ENCODE measurements around the gene TRIM38.
A peak's percentile ranks its signal among the peaks of the same experiment; 100 is the strongest.

TRIM38 gene

GRCh38 chr6:26016245-26016962, 53.8 kb downstream of the TRIM38 start:
- CTCF ChIA-PET, result interaction anchor here (0.7 to 17.8 kb wide), 5 partner anchors 9 to 50 kb away, joined by 3 to 198 read pairs (median 24); no protein-coding TSS in a partner anchor
- no peak overlapping the region for H3K27ac ChIP-seq (ENCODE audit: extremely low read depth, low read depth, low read length)

GRCh38 chr6:26016963-26017631, 54.5 kb downstream of the TRIM38 start:
- Histone ChIP-seq H3K9me3 (ENCODE audit: control insufficient read depth, insufficient read depth, low read depth, low read length) (no peaks in the 10 kb centered on the region), H3K4me1 (ENCODE audit: control insufficient read depth, insufficient read depth, low read length) (no peaks in the 10 kb centered on the region), H3K27ac (ENCODE audit: extremely low read depth, low read depth, low read length) (no peak overlapping the region), H3K36me3 (ENCODE audit: control insufficient read depth in 2 of 2, insufficient read depth in 1 of 2, low read length in 2 of 2) (no peaks in the 10 kb centered on the region), H3K4me3 (ENCODE audit: low read depth, low read length) (peak overlapping the region; percentile 17)
- TF ChIP-seq KLF1 (tag by site-specific recombination; IDR thresholded peaks at IDR 0.05) (no peak), ZNF837 (tag by site-specific recombination; IDR thresholded peaks at IDR 0.05) (no peak), PRDM4 (tag by site-specific recombination; IDR thresholded peaks at IDR 0.05) (no peak), OVOL3 (tag by site-specific recombination; IDR thresholded peaks at IDR 0.05) (no peak), ZNF362 (tag by site-specific recombination; IDR thresholded peaks at IDR 0.05) (no peak), BCL11B (tag by site-specific recombination; IDR thresholded peaks at IDR 0.05; ENCODE audit: low read depth) (no peak), PRDM1 (tag by site-specific recombination; IDR thresholded peaks at IDR 0.05) (no peak), FEZF1 (tag by site-specific recombination; IDR thresholded peaks at IDR 0.05) (no peak), ZBTB1 (tag by site-specific recombination; IDR thresholded peaks at IDR 0.05) (no peak), ZNF639 (tag by site-specific recombination; IDR thresholded peaks at IDR 0.05) (no peak), GLIS2 (tag by site-specific recombination; IDR thresholded peaks at IDR 0.05) (no peak), KLF9 (tag by site-specific recombination; IDR thresholded peaks at IDR 0.05; ENCODE audit: low read depth) (no peak), GFI1B (tag by site-specific recombination; IDR thresholded peaks at IDR 0.05) (no peak), ZNF768 (tag by site-specific recombination; IDR thresholded peaks at IDR 0.05) (no peak), ZNF169 (tag by site-specific recombination; IDR thresholded peaks at IDR 0.05) (no peak), ZNF404 (tag by site-specific recombination; IDR thresholded peaks at IDR 0.05) (no peak)
- CTCF ChIA-PET, result interaction anchor here (1.0 to 17.8 kb wide), 5 partner anchors 8 to 116 kb away, joined by 3 to 198 read pairs (median 24); no protein-coding TSS in a partner anchor
- POLR2A ChIA-PET, result interaction anchor here (0.7 to 8.9 kb wide), 4 partner anchors 9 to 25 kb away, joined by 3 to 336 read pairs (median 8); a partner anchor contains a TSS

More at GRCh38 chr6:26016245-26016962, 53.8 kb downstream of the TRIM38 start:
- H3K36me3 ChIP-seq (ENCODE audit: control insufficient read depth in 2 of 2, insufficient read depth in 1 of 2, low read length in 2 of 2), result no peaks in the 10 kb centered on the region
- POLR2A ChIA-PET, result interaction anchor here (0.7 to 8.9 kb wide), 4 partner anchors 10 to 24 kb away, joined by 3 to 336 read pairs (median 8); a partner anchor contains a TSS
- TF ChIP-seq HIC1 (tag by site-specific recombination; IDR thresholded peaks at IDR 0.05) (no peak), REPIN1 (tag by site-specific recombination; IDR thresholded peaks at IDR 0.05; ENCODE audit: low read depth) (no peak), ZNF580 (tag by site-specific recombination; IDR thresholded peaks at IDR 0.05) (no peak), MZF1 (tag by site-specific recombination; IDR thresholded peaks at IDR 0.05; ENCODE audit: borderline replicate concordance) (no peak), PRDM1 (tag by site-specific recombination; IDR thresholded peaks at IDR 0.05) (no peak)
- H3K4me1 ChIP-seq (ENCODE audit: control insufficient read depth, insufficient read depth, low read length), result no peaks in the 10 kb centered on the region
- H3K9me3 ChIP-seq (ENCODE audit: control insufficient read depth, insufficient read depth, low read depth, low read length), result no peaks in the 10 kb centered on the region
- no peak overlapping the region for H3K4me3 ChIP-seq (ENCODE audit: low read depth, low read length)
